Endometrial microvascular endothelial cells (primary cell): Measurements from ENCODE around the gene CARD11. TPM values are rescaled to one million over a fixed set of nuclear protein-coding genes. Genes with fewer than 3 reads are reported as not detected.
"Not testable (repeated sequence)": the region's sequence is repeated elsewhere in the genome, so short reads cannot be mapped to it uniquely, and the experiment has no call there.

Experiments
- in situ Hi-C: cut with HindIII; loops from 2 replicates; pipeline ENCODE4 v1.10.0; 2017; ENCODE audit warnings: low sequenced_read_pairs, low pct_unique_long_range_greater_than_20kb; ENCODE audit errors: inconsistent ontology term
- total RNA-seq: library from RNA; depleted of rRNA; stranded (reverse); fragments of >200 nt; gene quantifications from one replicate; pipeline ENCODE4 v1.2.3, GENCODE V29; 2015; ENCODE audit errors: inconsistent ontology term

Gene CARD11
- total RNA-seq, 1 donor from 2014 or later: 1.9 TPM

GRCh38 chr7:3028071-3028757 is 15.5 kb downstream of the CARD11 start:
- in situ Hi-C loops: no loop called here

- in situ Hi-C loops: no loop called here
Observed at GRCh38 chr7:3027005-3027845, 16.4 kb downstream of the CARD11 start.

- in situ Hi-C loops: no loop called here
Observed at GRCh38 chr7:3025616-3026015, 18.1 kb downstream of the CARD11 start.

GRCh38 chr7:3021825-3022224 is 21.8 kb downstream of the CARD11 start:
- in situ Hi-C loops: no loop called here

GRCh38 chr7:3021224-3021623 is 22.4 kb downstream of the CARD11 start:
- in situ Hi-C loops: not testable (repeated sequence)

DNA sequence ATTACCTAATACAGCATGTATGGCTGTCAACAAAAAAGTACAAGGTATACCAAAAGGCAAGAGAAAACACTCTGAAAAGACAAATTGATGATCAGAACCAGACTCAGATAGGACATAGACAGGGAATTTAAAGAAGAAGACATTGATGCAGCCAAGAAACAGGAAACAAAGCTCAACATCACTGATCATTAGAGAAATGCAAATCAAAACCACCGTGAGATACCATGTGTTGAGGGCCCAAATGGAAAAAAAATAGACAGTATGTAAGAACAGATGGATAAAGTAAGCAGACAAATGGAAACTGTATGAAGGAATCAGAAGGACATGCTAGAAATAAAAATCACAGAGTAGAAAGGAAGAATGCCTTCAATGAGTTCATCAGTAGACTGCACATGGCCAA is 23.3 kb downstream of the CARD11 start:
- in situ Hi-C loops: no loop called here

GRCh38 chr7:3019801-3020200 is 23.9 kb downstream of the CARD11 start:
- in situ Hi-C loops: no loop called here

DNA sequence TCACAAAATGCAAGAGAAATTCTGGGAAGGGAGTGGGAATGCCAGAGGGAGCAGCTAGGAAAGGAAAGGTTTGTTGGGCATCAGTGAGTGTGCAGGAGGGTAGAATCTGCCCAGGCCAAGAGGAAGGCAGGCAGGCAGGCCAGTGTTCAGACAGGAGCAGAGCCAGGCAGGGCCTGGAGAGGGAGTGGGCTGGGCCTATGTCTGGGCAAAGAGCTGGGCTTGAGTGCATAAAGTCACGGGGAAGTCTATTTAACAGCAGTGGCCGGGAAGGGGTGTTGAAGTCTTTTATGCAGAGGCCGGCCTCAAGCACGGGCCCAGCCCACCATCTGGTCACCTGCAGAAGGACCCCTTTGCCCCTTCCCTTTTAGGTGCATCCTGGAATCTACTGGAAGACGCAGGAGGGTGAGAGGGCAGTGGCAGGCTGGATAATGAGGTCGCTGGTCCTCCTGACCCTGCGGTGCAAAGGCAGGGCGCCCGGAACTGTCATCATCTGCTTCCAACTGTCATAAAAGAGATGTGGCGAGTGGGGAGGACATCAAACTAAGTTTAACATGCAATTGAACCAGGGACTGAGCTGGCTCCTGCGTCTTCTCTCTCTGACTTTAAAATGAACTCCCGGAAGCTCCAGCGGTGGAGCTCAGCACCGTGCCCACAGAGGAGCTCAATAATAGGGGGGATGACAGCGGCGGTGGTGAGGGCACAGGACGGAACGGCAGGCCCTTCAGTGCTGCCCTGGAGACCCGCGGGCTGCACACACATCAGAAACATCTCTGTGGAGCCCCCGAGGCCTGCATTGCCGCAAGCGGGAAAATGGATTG is 29.5 kb downstream of the CARD11 start:
- in situ Hi-C loops: no loop called here

DNA sequence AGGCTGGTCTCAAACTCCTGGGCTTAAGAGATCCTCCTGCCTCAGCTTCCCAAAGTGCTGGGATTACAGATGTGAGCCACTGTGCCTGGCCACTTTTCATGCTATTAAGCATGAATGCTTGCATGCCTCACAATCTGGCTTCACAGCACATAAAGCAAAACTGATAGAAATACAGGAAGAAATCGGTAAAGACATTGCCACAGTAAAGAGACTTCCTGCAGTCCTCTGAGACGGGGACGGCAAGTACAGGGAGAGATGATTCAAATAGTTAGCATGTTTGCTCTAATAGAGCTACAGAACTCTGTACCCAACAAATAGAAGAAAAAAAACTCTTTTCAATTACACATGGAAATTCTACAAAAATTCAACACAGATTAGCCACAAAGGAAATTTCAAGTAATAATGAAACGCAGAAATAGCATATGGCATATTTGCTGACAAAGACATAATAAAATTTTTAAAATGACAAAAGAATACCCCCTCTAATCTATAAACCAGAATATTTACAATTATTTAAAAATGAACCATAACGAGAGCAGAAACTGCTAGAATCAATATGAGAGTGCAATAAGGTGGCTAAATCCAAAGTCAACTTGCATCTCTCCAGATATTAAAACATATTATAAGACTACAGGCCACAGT is 32.3 kb downstream of the CARD11 start:
- in situ Hi-C loops: no loop called here

DNA sequence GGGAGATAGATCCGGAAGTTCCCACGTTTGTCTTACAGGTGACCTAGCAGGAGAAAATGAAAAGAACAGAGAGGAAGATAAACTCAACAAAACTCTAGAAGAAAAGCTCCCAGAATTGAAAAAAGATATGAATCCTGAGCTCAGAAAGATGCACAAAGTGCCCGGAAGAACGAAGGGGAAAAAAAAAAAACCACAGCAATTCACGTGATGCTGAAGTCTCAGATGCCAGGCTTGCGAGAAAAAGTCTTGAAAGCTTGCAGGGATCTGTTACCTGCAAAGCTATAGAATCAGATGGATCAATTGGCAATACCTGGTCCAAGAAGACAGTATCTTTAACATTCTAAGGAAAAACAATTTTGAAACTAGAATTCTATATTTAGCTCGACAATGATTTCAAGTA is 33.5 kb downstream of the CARD11 start:
- in situ Hi-C loops: no loop called here

DNA sequence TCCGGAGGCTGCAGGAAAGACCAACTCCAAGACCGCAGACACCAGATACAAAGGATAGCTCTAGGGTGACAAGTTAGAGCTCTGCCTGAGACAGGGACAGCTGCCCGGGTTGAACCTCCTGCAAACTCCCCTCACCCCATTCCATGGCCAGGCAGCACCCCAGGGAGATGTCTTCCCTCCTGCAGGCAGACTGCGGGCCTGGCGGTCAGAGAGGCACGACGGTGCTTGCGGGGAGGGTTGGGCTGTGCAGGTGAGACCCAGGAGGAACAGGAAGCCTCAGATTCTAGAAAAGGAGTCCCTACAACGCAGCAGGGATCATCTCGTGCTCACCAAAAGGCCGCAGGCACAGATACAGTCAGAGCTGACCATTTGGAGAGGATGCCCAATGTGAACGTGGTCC is 34.6 kb downstream of the CARD11 start:
- in situ Hi-C loops: no loop called here

- in situ Hi-C loops: no loop called here
Observed at GRCh38 chr7:3008386-3008785, 35.3 kb downstream of the CARD11 start.

DNA sequence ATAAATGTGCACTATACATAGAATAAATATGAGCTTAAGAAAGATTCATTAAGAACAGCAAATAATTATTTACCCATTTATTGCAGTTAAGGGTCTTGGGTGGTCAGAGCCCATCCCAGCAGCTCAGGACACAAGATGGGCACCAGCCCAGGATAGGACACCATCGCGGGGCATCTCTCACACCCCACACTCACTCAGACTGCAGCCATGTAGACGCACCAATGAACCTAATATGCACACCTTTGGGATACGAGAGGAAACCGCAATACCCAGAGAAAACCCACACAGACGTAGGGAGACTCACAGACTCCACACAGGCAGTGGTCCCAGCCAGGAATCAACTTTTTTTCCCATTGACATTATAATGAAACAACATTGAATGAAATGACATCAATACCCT is 36.0 kb downstream of the CARD11 start:
- in situ Hi-C loops: no loop called here

- in situ Hi-C loops: no loop called here
Observed at GRCh38 chr7:3005257-3005656, 38.4 kb downstream of the CARD11 start.

GRCh38 chr7:3003936-3004335 is 39.7 kb downstream of the CARD11 start:
- in situ Hi-C loops: no loop called here

- in situ Hi-C loops: no loop called here
Observed at GRCh38 chr7:3002631-3003030, 41.0 kb downstream of the CARD11 start.

- in situ Hi-C loops: no loop called here
Observed at GRCh38 chr7:3000566-3000965, 43.1 kb downstream of the CARD11 start.

- in situ Hi-C loops: no loop called here
Observed at GRCh38 chr7:2999078-2999500, 44.6 kb downstream of the CARD11 start.

DNA sequence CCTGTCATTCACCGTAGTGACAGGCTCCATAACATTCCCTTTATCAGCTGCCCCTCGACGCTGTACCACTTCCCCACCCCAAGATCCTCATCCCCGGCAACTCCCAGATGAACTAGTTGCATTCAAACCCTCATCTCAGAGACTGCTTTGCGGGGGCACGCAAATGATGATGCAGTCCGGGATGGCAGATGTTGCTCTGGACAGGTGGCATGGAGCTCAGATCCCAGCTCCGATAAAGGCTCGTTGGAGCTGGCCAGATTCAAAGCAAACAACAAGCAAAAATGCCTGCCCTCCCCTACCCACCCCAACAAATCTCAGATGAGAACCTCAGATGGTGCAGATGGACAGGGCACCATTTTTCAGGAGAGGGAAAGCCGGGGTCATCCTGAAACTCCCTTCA is 46.7 kb downstream of the CARD11 start:
- in situ Hi-C loops: no loop called here
